A549 (cell line): ENCODE measurements around the gene SYNPO2L.
"Not testable (repeated sequence)": the region's sequence is repeated elsewhere in the genome, so short reads cannot be mapped to it uniquely, and the experiment has no call there.

Source experiments
- BHLHE40 ChIP-seq: IDR thresholded peaks from 2 replicates; pipeline ENCODE4 v1.6.1; 2012; ENCODE audit warnings: low read depth, low read length, inconsistent platforms
- CHD2 ChIP-seq: fragments of 150-350 bp; IDR thresholded peaks from 2 replicates; pipeline ENCODE4 v1.6.1; 2014; ENCODE audit warnings: low read length; ENCODE audit not compliant: partially characterized antibody
- EP300 ChIP-seq, 2 experiments: fragments of >200 bp; sonication (Bioruptor Twin); formaldehyde crosslinking; IDR thresholded peaks; 2 replicates in 1 of 2; 3 replicates in 1 of 2; pipeline ENCODE4 v1.6.1; 2016 to 2017
- HDAC2 ChIP-seq: fragments of 200-600 bp; sonication (generic); IDR thresholded peaks from 2 replicates; pipeline ENCODE4 v1.6.1; 2016
- POLR2A ChIP-seq: IDR thresholded peaks from 2 replicates; pipeline ENCODE4 v1.6.1; 2012; ENCODE audit warnings: mild to moderate bottlenecking, low read length
- RAD21 ChIP-seq, 2 experiments: fragments of >200 bp in 1 of 2; sonication (Bioruptor Twin) in 1 of 2; formaldehyde crosslinking in 1 of 2; IDR thresholded peaks in 1 of 2; conservative IDR thresholded peaks in 1 of 2; 2 replicates in 1 of 2; 3 replicates in 1 of 2; pipeline ENCODE4 v1.6.1; 2012 to 2018; ENCODE audit warnings: inconsistent platforms in 1 of 2
- REST ChIP-seq: fragments of 200-600 bp; sonication (generic); IDR thresholded peaks from 2 replicates; pipeline ENCODE4 v1.6.1; 2016; ENCODE audit warnings: antibody characterized with exemption, mild to moderate bottlenecking, moderate library complexity
- RNF2 ChIP-seq: fragments of 200-600 bp; sonication (generic); IDR thresholded peaks from 2 replicates; pipeline ENCODE4 v1.6.1; 2016; ENCODE audit warnings: low read depth, mild to moderate bottlenecking, antibody characterized with exemption, moderate library complexity, borderline replicate concordance
- TF ChIP-seq, protein P1 (sequence below): fragments of >200 bp; sonication (Bioruptor Twin); formaldehyde crosslinking; IDR thresholded peaks from 3 replicates; pipeline ENCODE4 v1.5.1; 2016
- TF ChIP-seq, protein P2 (sequence below): fragments of 150-350 bp; IDR thresholded peaks from 2 replicates; pipeline ENCODE4 v1.6.1; 2014; ENCODE audit warnings: low read depth, mild to moderate bottlenecking, low read length
- TF ChIP-seq, protein P3 (sequence below): IDR thresholded peaks from 2 replicates; pipeline ENCODE4 v1.6.1; 2012; ENCODE audit warnings: low read depth, borderline replicate concordance

DNA sequence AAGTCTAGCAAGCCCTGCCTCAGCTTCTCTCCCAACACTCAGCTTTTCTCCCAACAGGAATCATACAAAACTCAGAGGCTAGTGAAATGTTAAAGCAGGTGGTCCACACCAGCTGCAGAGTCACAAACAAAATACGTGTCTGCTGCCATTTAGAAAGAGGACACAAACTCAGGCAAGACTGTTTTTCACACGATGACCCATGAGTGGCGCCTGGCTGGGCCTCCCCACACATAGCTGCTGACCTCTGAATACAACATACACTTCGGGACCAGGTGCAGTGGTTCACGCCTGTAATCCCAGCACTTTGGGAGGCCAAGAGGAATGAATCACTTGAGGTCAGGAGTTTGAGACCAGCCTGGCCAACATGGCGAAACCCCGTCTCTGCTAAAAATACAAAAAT is 6.9 kb upstream of the SYNPO2L start:
- not testable (repeated sequence) for TF ChIP-seq POLR2A; CHD2; HDAC2; RNF2; REST; BHLHE40; RAD21 (conservative IDR thresholded peaks at IDR 0.05 in 1 of 2, IDR thresholded peaks at IDR 0.05 in 1 of 2); EP300 (IDR thresholded peaks at IDR 0.05)
- TF ChIP-seq, protein P1, sequence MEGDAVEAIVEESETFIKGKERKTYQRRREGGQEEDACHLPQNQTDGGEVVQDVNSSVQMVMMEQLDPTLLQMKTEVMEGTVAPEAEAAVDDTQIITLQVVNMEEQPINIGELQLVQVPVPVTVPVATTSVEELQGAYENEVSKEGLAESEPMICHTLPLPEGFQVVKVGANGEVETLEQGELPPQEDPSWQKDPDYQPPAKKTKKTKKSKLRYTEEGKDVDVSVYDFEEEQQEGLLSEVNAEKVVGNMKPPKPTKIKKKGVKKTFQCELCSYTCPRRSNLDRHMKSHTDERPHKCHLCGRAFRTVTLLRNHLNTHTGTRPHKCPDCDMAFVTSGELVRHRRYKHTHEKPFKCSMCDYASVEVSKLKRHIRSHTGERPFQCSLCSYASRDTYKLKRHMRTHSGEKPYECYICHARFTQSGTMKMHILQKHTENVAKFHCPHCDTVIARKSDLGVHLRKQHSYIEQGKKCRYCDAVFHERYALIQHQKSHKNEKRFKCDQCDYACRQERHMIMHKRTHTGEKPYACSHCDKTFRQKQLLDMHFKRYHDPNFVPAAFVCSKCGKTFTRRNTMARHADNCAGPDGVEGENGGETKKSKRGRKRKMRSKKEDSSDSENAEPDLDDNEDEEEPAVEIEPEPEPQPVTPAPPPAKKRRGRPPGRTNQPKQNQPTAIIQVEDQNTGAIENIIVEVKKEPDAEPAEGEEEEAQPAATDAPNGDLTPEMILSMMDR: not testable (repeated sequence)
- TF ChIP-seq, protein P2, sequence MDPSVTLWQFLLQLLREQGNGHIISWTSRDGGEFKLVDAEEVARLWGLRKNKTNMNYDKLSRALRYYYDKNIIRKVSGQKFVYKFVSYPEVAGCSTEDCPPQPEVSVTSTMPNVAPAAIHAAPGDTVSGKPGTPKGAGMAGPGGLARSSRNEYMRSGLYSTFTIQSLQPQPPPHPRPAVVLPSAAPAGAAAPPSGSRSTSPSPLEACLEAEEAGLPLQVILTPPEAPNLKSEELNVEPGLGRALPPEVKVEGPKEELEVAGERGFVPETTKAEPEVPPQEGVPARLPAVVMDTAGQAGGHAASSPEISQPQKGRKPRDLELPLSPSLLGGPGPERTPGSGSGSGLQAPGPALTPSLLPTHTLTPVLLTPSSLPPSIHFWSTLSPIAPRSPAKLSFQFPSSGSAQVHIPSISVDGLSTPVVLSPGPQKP: not testable (repeated sequence)
- TF ChIP-seq, protein P3, sequence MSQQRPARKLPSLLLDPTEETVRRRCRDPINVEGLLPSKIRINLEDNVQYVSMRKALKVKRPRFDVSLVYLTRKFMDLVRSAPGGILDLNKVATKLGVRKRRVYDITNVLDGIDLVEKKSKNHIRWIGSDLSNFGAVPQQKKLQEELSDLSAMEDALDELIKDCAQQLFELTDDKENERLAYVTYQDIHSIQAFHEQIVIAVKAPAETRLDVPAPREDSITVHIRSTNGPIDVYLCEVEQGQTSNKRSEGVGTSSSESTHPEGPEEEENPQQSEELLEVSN: not testable (repeated sequence)
